ENCODE data around the gene PTPRS.

The PTPRS gene

DNA sequence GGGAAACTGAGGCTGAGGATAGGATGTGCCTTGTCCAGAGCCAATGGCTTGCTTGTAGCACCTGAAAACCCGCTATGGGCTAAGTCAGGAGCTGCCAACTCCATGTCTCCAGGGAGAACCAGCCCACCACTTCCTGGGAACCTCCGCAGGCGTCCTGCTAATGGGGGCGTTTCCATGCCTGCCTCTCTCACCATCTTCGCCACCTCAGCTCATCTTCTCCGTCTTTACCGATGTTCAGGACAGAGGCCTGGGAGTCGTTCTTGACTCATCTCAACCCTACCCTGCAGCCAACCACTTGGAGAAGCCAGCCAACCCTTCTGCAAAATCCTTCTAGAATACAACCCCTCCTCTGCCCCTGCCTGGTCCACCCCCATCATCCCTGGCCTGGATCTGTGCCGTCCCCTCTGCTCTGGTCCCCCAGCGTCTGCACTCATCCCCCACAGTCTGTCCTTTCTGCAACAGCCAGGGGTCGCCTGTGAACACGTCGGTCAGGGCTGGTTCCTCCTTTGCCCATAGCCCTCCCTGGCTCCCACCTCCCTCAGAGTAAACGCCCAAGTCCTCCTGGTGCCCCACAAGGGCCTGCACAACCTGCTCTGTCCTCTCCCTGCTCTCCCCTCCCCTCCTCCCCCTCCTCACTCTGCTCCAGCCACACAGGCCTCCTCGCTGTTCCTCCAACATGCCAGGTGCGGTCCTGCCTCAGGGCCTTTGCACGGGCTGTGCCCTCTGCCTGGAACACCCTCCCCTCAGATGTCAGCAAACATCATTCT lies 31.0 kb downstream of the PTPRS start:
- H3K9me3 Mint-ChIP-seq: no peaks in the 10 kb centered on the region
- ATAC-seq (replicated peaks; ENCODE audit: extremely low read depth, poor library complexity, severe bottlenecking) (no peak), DNase-seq (ENCODE audit: low spot score in 2 of 2) (no peak)
- H3K27ac Mint-ChIP-seq (ENCODE audit: low read depth): no peak overlapping the region
- no peaks in the 10 kb centered on the region for H3K36me3 Mint-ChIP-seq (ENCODE audit: insufficient read depth)
- H3K27me3 Mint-ChIP-seq: peaks cover 12% of the 10 kb centered on the region
- H3K4me3 Mint-ChIP-seq: no peak overlapping the region
- H3K4me1 Mint-ChIP-seq: no peaks in the 10 kb centered on the region

DNA sequence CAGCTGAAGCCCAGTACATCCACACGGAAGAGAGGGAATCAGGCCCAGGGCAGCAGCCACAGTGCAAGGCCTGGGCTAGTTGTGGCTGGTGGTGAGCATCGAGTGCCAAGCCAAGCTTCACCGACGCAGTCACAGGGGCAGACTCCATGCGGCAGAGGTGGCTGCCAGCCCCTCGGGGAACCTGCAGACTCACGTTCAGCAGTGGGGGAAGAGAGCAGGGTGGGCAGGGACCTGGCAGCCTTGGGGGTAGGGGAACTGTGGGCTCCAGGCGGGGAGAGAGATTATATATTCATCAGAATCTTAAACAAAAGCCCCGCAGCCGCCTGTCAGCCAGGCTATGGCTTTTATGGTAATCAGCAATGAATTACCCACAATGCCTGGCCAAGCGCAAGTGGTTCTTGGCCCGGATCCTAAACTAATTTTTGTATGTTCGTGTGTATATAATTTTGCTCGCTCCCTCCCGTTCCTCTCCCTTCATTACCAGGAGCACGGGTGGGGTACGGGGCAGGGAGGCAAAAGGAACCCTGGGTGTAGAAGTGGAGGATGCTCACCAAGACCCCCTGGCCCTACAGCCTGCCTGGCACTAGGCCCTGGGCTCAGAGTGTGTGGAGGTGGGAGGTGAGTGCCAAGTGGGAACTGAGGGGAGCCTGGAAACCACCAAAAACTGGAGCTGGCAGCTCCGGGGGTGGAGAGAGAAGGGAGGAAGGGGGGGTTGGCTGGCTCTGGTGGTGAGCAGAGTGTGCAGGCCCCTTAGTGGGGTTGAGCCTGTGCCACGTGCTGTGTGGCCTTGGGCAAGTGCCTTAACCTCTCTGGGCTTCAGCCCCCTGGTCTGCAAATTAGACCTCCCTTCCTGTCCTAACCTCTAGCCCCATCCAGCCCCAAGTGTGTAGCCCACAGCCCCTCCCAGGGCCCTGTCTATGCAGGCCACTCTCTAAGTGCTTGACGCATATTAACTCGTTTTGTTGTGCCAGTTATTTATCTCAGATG lies 31.9 kb downstream of the PTPRS start:
- H3K4me3 Mint-ChIP-seq: no peak overlapping the region
- DNase-seq (ENCODE audit: low spot score in 2 of 2) (no peak), ATAC-seq (replicated peaks; ENCODE audit: extremely low read depth, poor library complexity, severe bottlenecking) (no peak)
- no peaks in the 10 kb centered on the region for H3K4me1 Mint-ChIP-seq
- H3K36me3 Mint-ChIP-seq (ENCODE audit: insufficient read depth): no peaks in the 10 kb centered on the region
- H3K9me3 Mint-ChIP-seq: no peaks in the 10 kb centered on the region
- H3K27me3 Mint-ChIP-seq: peaks cover 13% of the 10 kb centered on the region
- H3K27ac Mint-ChIP-seq (ENCODE audit: low read depth): no peak overlapping the region

DNA sequence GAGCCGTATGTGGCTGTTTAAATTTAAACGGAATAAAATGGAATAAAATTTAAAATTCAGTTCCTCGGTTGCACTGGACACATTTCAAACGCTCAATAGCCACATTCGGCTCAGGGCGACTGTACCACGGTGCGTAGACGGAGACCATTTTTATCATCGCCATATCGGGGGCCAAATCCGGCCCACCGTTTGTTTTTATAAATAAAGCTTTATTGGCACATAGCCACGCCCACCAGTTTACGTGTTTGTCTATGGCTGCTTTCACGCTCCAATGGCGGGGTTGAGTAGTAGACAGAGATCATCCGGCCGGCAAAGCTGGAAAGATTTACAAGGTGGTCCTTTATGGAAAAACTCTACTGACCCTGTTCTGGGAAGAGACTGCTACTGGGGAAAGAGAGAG lies 33.0 kb downstream of the PTPRS start:
- H3K27me3 Mint-ChIP-seq: peaks cover 22% of the 10 kb centered on the region
- no peaks in the 10 kb centered on the region for H3K36me3 Mint-ChIP-seq (ENCODE audit: insufficient read depth)
- H3K27ac Mint-ChIP-seq (ENCODE audit: low read depth): no peak overlapping the region
- no peaks in the 10 kb centered on the region for H3K4me1 Mint-ChIP-seq
- DNase-seq (ENCODE audit: low spot score in 2 of 2) (no peak), ATAC-seq (replicated peaks; ENCODE audit: extremely low read depth, poor library complexity, severe bottlenecking) (no peak)
- H3K4me3 Mint-ChIP-seq: no peak overlapping the region
- no peaks in the 10 kb centered on the region for H3K9me3 Mint-ChIP-seq

DNA sequence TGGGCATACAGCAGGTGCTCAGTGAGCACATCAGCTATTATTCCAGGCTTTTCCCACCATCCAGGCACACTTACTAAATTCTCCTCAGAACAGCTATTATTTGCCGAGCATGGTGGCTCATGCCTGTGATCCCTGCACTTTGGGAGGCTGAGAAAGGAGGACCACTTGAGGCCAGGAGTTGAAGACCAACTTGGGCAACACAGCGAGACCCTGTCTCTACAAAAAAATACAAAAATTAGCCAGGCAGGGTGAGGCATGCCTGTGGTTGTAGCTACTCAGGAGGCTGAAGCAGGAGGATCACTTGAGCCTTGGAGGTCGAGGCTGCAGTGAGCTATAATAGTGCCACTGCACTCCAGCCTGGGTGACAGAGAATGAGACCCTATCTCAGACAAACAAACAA lies 35.4 kb downstream of the PTPRS start:
- ATAC-seq (replicated peaks; ENCODE audit: extremely low read depth, poor library complexity, severe bottlenecking) (no peak), DNase-seq (ENCODE audit: low spot score in 2 of 2) (no peak)
- no peak overlapping the region for H3K4me3 Mint-ChIP-seq
- H3K36me3 Mint-ChIP-seq (ENCODE audit: insufficient read depth): no peaks in the 10 kb centered on the region
- no peaks in the 10 kb centered on the region for H3K9me3 Mint-ChIP-seq
- H3K27me3 Mint-ChIP-seq: peaks cover 19% of the 10 kb centered on the region
- no peaks in the 10 kb centered on the region for H3K4me1 Mint-ChIP-seq
- H3K27ac Mint-ChIP-seq (ENCODE audit: low read depth): no peak overlapping the region

DNA sequence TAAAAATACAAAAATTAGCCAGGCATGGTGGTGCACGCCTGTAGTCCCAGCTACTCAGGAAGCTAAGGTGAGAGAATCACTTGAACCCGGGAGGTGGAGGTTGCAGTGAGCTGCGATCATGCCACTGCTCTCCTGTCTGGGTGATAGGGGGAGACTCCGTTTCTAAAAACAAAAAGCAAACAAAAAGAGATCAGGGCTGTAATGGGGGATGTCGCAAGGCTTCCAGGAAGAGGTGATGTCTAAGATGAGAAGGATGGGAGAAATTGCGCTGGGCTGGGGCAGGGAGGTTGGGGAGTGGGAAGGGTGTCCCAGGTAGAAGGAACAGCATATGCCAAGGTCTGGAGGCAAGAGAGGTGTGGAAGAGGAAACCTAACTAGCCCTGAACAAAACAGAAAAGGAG lies 36.1 kb downstream of the PTPRS start:
- ATAC-seq (replicated peaks; ENCODE audit: extremely low read depth, poor library complexity, severe bottlenecking) (no peak), DNase-seq (ENCODE audit: low spot score in 2 of 2) (no peak)
- Mint-ChIP-seq H3K4me1 (no peaks in the 10 kb centered on the region), H3K27ac (ENCODE audit: low read depth) (no peak overlapping the region), H3K27me3 (peaks cover 15% of the 10 kb centered on the region), H3K4me3 (no peak overlapping the region), H3K36me3 (ENCODE audit: insufficient read depth) (no peaks in the 10 kb centered on the region), H3K9me3 (peaks cover under 1% of the 10 kb centered on the region)

DNA sequence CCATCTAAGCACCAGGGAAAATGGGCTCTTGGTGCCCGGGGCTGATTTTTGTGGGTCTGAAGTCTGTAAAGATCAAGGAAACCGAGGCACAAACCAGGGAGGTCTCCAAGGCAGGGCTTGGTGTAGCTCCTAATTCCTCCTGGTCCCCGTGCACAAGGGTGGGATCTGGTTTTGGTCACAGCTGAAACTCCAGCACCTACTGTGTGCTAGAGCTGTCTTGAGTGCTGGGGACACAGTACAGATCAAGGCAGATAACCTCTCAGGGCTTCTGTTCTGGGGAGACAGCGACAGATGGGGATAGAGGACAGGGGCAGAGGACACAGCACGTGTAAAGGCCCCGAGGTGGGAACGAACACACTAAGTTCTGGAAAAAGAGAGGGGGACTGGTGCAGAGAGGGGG lies 37.4 kb downstream of the PTPRS start:
- Mint-ChIP-seq H3K4me3 (no peak overlapping the region), H3K27me3 (peaks cover 25% of the 10 kb centered on the region), H3K9me3 (peaks cover 5% of the 10 kb centered on the region), H3K36me3 (ENCODE audit: insufficient read depth) (no peaks in the 10 kb centered on the region), H3K27ac (ENCODE audit: low read depth) (no peak overlapping the region), H3K4me1 (no peaks in the 10 kb centered on the region)
- ATAC-seq (replicated peaks; ENCODE audit: extremely low read depth, poor library complexity, severe bottlenecking) (no peak), DNase-seq (ENCODE audit: low spot score in 2 of 2) (no peak)

DNA sequence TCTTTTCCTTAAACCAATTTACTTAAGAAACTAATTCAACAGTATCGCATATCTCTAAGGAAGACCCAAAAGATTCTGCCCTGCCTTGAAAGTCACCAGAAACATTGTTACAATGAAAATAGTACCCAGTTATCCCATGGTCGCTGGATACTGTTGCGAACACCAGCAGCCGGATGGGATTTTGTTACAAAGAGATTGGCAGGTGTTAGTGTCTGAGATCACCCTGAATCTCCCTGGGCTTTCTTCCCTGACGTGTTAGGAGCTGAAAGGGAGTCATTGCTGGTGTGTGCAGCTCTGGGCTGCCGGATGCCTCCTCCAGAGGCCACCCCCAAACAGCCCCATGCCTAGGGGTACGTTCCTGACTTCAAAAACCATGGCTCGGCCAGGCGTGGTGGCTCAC lies 38.2 kb downstream of the PTPRS start:
- H3K4me1 Mint-ChIP-seq: no peaks in the 10 kb centered on the region
- no peak overlapping the region for H3K27ac Mint-ChIP-seq (ENCODE audit: low read depth)
- H3K27me3 Mint-ChIP-seq: peaks cover 28% of the 10 kb centered on the region
- DNase-seq (ENCODE audit: low spot score in 2 of 2) (no peak), ATAC-seq (replicated peaks; ENCODE audit: extremely low read depth, poor library complexity, severe bottlenecking) (no peak)
- peaks cover 5% of the 10 kb centered on the region for H3K9me3 Mint-ChIP-seq
- H3K36me3 Mint-ChIP-seq (ENCODE audit: insufficient read depth): no peaks in the 10 kb centered on the region
- no peak overlapping the region for H3K4me3 Mint-ChIP-seq

DNA sequence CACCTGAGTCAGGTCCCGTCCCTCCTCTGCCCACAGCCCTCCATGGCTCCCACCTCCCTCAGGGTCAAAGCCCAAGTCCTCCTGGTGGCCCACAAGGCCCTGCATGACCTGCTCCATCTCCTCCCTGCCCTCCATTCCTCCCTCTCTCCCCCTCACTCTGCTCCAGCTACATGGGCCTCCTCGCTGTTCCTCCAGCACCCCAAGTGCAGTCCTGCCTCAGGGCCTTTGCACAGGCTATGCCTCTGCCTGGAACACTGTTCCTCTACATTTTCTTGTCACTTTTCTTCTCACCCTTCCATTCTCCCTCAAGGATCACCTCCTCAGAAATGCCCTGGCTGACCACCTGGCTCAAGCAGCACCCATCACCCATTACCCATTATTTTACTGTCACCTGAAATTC lies 41.5 kb downstream of the PTPRS start:
- H3K27me3 Mint-ChIP-seq: peaks cover 28% of the 10 kb centered on the region
- DNase-seq (ENCODE audit: low spot score in 2 of 2) (no peak), ATAC-seq (replicated peaks; ENCODE audit: extremely low read depth, poor library complexity, severe bottlenecking) (no peak)
- H3K9me3 Mint-ChIP-seq: peaks cover 5% of the 10 kb centered on the region
- no peak overlapping the region for H3K4me3 Mint-ChIP-seq
- no peaks in the 10 kb centered on the region for H3K4me1 Mint-ChIP-seq
- no peak overlapping the region for H3K27ac Mint-ChIP-seq (ENCODE audit: low read depth)
- H3K36me3 Mint-ChIP-seq (ENCODE audit: insufficient read depth): no peaks in the 10 kb centered on the region

DNA sequence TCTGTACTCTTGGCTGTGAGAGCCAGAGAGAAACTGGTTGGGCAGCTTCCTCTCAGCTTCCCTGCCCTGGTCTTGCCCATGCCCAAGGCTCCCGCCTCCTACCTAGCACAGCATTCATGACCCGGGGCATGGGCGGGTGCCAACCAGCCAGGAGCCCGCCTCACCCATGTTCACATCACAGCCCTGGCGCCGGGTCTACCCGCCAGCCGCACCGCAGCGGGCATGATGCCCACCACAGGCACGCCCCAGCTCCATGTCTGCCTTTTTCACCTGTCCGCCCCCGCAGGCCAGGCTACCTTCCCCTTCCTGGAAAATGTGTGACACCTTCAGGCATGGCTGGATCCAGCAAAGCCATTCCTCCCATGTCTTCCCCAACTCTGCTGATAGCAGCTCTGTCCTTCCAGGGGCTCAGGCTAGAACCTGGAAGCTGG lies 42.1 kb downstream of the PTPRS start:
- peaks cover 25% of the 10 kb centered on the region for H3K27me3 Mint-ChIP-seq
- no peak overlapping the region for H3K4me3 Mint-ChIP-seq
- H3K27ac Mint-ChIP-seq (ENCODE audit: low read depth): no peak overlapping the region
- no peak for DNase-seq (ENCODE audit: low spot score in 2 of 2)
- H3K36me3 Mint-ChIP-seq (ENCODE audit: insufficient read depth): no peaks in the 10 kb centered on the region
- H3K9me3 Mint-ChIP-seq: peaks cover 5% of the 10 kb centered on the region
- H3K4me1 Mint-ChIP-seq: no peaks in the 10 kb centered on the region
- no peak for ATAC-seq (replicated peaks; ENCODE audit: extremely low read depth, poor library complexity, severe bottlenecking)

DNA sequence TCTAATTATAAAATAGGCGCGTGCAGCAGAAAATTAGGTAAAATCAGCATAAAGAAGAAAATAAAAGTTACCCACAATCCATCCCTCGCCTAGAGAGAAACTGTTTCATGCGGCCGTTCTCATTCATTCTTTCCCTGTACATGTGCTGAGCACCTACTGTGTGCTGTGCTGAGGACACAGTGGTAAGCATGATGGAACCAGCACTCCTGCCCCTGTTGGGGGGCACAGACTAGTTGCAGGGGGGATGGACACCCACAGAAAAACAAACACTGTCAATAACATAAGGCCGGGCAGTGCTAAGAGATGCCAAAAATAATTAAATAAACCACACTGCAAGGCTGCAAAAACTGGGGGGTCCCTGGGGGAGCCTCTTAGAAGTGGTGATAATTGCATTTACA lies 43.3 kb downstream of the PTPRS start:
- H3K27me3 Mint-ChIP-seq: peaks cover 20% of the 10 kb centered on the region
- ATAC-seq (replicated peaks; ENCODE audit: extremely low read depth, poor library complexity, severe bottlenecking) (no peak), DNase-seq (ENCODE audit: low spot score in 2 of 2) (no peak)
- no peak overlapping the region for H3K27ac Mint-ChIP-seq (ENCODE audit: low read depth)
- H3K4me1 Mint-ChIP-seq: no peaks in the 10 kb centered on the region
- no peak overlapping the region for H3K4me3 Mint-ChIP-seq
- peaks cover 5% of the 10 kb centered on the region for H3K9me3 Mint-ChIP-seq
- no peaks in the 10 kb centered on the region for H3K36me3 Mint-ChIP-seq (ENCODE audit: insufficient read depth)

DNA sequence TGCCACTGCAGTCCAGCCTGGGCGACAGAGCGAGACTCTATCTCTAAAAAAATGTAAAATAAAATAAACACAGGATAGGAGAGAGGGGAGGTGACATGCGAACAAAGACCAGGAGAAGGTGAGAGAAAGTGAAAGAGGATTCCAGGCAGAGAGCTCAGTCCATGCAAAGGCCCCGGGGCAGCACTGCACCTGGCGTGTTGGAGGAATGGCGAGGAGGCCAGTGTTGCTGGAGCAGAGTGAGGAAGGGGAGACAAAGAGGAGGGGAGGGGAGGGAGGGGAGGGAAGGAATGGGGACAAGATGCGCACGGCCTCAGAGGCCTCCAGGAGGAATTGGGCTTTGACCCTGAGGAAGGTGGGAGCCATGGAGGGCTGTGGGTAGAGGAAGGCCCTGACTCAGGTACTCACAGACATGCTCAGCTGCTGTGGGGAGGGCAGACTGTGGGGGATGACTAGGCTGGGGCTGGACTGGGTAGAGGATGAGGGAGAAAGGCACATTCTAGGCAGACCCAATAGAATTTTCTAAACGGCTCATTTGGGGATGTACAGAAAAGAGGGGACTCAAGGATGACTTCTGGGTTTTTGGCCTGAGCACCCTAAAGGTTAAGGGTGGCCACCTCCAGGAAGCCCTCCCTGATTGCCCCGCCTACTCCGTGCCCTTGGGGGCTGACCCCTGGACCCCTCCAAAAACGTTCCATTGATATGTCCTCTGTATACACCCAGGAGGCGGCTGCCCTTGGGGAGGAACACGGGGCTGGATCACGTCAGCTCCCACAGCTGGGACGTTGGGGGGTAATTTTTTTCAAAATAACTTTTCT lies 43.9 kb downstream of the PTPRS start:
- no peak for ATAC-seq (replicated peaks; ENCODE audit: extremely low read depth, poor library complexity, severe bottlenecking)
- H3K4me1 Mint-ChIP-seq: peaks cover 5% of the 10 kb centered on the region

DNA sequence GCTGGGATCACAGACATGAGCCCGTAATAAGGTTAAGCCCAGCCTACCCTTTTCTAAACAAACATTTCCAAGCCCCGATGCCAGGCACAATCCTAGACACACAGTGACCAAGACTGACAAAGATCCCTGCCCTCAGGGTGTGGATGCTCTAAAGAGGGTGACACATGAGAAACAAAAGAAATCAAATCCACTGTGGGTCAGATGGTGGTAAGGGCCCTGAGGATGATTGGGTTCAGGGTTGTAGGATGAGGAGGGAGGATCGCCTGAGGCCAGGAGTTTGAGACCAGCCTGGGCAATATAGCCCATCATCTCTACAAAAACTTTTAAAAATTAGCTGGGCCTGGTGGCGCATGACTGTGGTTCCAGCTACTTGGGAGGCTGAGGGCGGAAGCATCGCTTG lies 44.6 kb downstream of the PTPRS start:
- peaks cover 7% of the 10 kb centered on the region for H3K4me1 Mint-ChIP-seq
- peaks cover 5% of the 10 kb centered on the region for H3K9me3 Mint-ChIP-seq
- H3K36me3 Mint-ChIP-seq (ENCODE audit: insufficient read depth): no peaks in the 10 kb centered on the region
- no peak overlapping the region for H3K27ac Mint-ChIP-seq (ENCODE audit: low read depth)
- ATAC-seq (replicated peaks; ENCODE audit: extremely low read depth, poor library complexity, severe bottlenecking) (no peak), DNase-seq (ENCODE audit: low spot score in 2 of 2) (no peak)
- H3K4me3 Mint-ChIP-seq: no peak overlapping the region
- peaks cover 33% of the 10 kb centered on the region for H3K27me3 Mint-ChIP-seq

More for the DNA sequence above, 43.9 kb downstream of the PTPRS start:
- Mint-ChIP-seq H3K36me3 (ENCODE audit: insufficient read depth) (no peaks in the 10 kb centered on the region), H3K4me3 (no peak overlapping the region), H3K9me3 (peaks cover 5% of the 10 kb centered on the region), H3K27ac (ENCODE audit: low read depth) (no peak overlapping the region), H3K27me3 (peaks cover 26% of the 10 kb centered on the region)
- DNase-seq (ENCODE audit: low spot score in 2 of 2): no peak
